Nephron progenitor cell (in vitro differentiated cells): Measurements from ENCODE around the gene RAPGEF2.

Source experiments
- DNase-seq: peaks from one replicate; pipeline ENCODE4 v3.0.0; 2021
- H3K27ac Mint-ChIP-seq: 2 replicates; pipeline ENCODE4 v1.8.0; 2021; ENCODE audit warnings: mild to moderate bottlenecking, moderate library complexity, mixed read lengths
- H3K27me3 Mint-ChIP-seq: 2 replicates; pipeline ENCODE4 v1.8.0; 2021; ENCODE audit warnings: mild to moderate bottlenecking, low read depth, mixed read lengths; ENCODE audit not compliant: poor library complexity
- H3K36me3 Mint-ChIP-seq: 2 replicates; pipeline ENCODE4 v1.8.0; 2021; ENCODE audit warnings: low read depth, mixed read lengths
- H3K4me1 Mint-ChIP-seq: 2 replicates; pipeline ENCODE4 v1.8.0; 2021; ENCODE audit warnings: mixed read lengths
- H3K4me3 Mint-ChIP-seq: 2 replicates; pipeline ENCODE4 v1.8.0; 2021; ENCODE audit warnings: mild to moderate bottlenecking, moderate library complexity, mixed read lengths
- H3K9me3 Mint-ChIP-seq: 2 replicates; pipeline ENCODE4 v1.8.0; 2021; ENCODE audit warnings: mild to moderate bottlenecking, moderate library complexity, mixed read lengths
- CTCF ChIP-seq: fragments of 200-600 bp; sonication (generic); IDR thresholded peaks from 2 replicates; pipeline ENCODE4 v1.5.0; 2021; ENCODE audit warnings: antibody characterized with exemption

Gene RAPGEF2

DNA sequence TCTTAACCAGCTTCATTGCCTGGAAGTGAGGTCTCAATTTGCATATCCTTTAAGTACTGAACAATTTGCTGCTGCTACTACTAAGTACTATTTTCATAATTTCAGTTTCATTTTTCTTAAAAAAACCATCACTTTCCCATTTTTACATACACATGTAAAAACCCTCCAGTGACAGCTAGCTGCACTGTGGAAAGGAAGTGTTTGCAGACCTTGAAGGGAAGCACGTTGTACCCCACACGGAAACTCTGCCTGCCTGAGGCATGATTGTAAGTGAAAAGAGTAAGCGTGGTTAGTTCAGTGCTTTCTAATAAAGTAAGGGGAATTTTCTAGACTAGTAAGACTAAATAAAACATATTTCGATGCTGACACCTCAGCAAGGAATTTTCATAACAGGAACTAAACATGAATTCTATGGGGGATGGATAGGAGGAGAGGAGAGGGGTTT lies 103.6 kb downstream of the RAPGEF2 start:
- TF ChIP-seq CTCF, result no peak
- Mint-ChIP-seq H3K4me1 (peaks cover 28% of the 10 kb centered on the region), H3K4me3 (no peak overlapping the region), H3K36me3 (peaks cover 14% of the 10 kb centered on the region), H3K9me3 (no peaks in the 10 kb centered on the region), H3K27me3 (no peaks in the 10 kb centered on the region), H3K27ac (peak overlapping the region; percentile 13)
- DNase-seq, result no peak

GRCh38 chr4:159209249-159209648 lies 106.4 kb downstream of the RAPGEF2 start:
- no peak for TF ChIP-seq CTCF
- Mint-ChIP-seq H3K4me1 (peaks cover 12% of the 10 kb centered on the region), H3K27me3 (no peaks in the 10 kb centered on the region), H3K36me3 (peaks cover 19% of the 10 kb centered on the region), H3K4me3 (no peak overlapping the region), H3K9me3 (no peaks in the 10 kb centered on the region), H3K27ac (peak overlapping the region; percentile 40)
- DNase-seq, result no peak

- H3K9me3 Mint-ChIP-seq, result no peaks in the 10 kb centered on the region
- H3K27me3 Mint-ChIP-seq, result no peaks in the 10 kb centered on the region
- TF ChIP-seq CTCF, result no peak
- peaks cover 6% of the 10 kb centered on the region for H3K4me1 Mint-ChIP-seq
- H3K27ac Mint-ChIP-seq, result peak overlapping the region; percentile 20
- peaks cover 19% of the 10 kb centered on the region for H3K36me3 Mint-ChIP-seq
- H3K4me3 Mint-ChIP-seq, result no peak overlapping the region
- no peak for DNase-seq
These were observed 108.1 kb downstream of the RAPGEF2 start for GRCh38 chr4:159210975-159211374.

DNA sequence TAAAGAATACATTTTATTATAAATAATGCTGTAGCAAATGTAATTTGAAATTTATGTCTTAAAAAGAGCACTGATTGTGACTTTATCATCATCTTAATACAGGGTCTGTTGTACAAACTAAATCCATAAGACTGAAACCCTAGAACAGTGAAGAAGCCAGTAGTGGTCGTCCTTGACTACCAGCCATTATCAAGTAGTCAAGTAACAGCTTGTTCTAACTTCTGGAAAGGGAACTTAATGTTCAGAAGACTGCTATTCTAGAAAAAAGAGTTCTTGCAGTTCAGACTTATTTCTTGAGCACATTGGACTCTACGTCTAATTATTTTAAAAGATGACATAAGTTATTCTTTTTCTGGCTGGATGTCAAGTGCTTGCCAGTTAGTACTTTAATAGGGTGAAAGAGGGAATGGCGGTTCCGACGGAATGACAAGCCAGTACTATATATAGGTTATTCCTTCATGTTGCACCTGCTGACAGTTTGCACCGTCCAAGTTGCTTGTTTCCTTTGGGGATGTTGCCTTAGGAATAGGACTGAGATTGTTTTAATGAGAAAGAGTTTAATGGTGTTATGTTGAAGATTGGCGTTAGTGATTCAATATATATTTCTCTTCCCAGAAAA lies 109.9 kb downstream of the RAPGEF2 start:
- Mint-ChIP-seq H3K27ac (no peak overlapping the region), H3K4me3 (no peak overlapping the region), H3K4me1 (peaks cover 6% of the 10 kb centered on the region), H3K27me3 (no peaks in the 10 kb centered on the region), H3K36me3 (peaks cover 19% of the 10 kb centered on the region), H3K9me3 (no peaks in the 10 kb centered on the region)
- TF ChIP-seq CTCF, result no peak
- no peak for DNase-seq

DNA sequence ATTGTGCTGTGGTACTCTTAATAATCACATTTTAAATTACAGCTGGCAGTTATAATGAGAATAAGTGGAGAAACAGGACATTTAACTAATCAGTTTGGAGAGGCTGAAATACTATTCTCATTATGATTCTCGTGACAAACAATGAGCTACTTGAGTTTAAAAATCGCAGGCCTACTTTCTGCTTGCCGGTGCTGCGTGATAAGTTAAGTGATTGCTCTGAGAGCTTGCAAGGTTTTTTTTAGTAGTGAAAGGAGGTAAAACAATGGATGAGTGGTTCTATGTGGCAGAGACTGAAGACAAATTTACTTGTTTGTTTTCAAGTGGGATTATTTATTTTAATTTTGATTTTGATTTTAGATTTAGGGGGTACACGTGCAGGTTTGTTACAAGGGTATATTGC lies 114.0 kb downstream of the RAPGEF2 start:
- no peak overlapping the region for H3K27ac Mint-ChIP-seq
- no peak overlapping the region for H3K4me3 Mint-ChIP-seq
- peaks cover 16% of the 10 kb centered on the region for H3K36me3 Mint-ChIP-seq
- DNase-seq, result no peak
- H3K4me1 Mint-ChIP-seq, result peaks cover 6% of the 10 kb centered on the region
- no peaks in the 10 kb centered on the region for H3K9me3 Mint-ChIP-seq
- TF ChIP-seq CTCF, result no peak
- H3K27me3 Mint-ChIP-seq, result no peaks in the 10 kb centered on the region

- H3K9me3 Mint-ChIP-seq, result no peaks in the 10 kb centered on the region
- no peak for DNase-seq
- no peak for TF ChIP-seq CTCF
- H3K4me3 Mint-ChIP-seq, result no peak overlapping the region
- peaks cover 15% of the 10 kb centered on the region for H3K36me3 Mint-ChIP-seq
- H3K4me1 Mint-ChIP-seq, result peaks cover 6% of the 10 kb centered on the region
- no peak overlapping the region for H3K27ac Mint-ChIP-seq
- H3K27me3 Mint-ChIP-seq, result no peaks in the 10 kb centered on the region
These were observed 117.0 kb downstream of the RAPGEF2 start for GRCh38 chr4:159219862-159220261.
